ENCODE data around the gene TAF12.
A peak's percentile ranks its signal among the peaks of the same experiment; 100 is the strongest.
"Not testable (repeated sequence)": the region's sequence is repeated elsewhere in the genome, so short reads cannot be mapped to it uniquely, and the experiment has no call there.

TAF12 gene

GRCh38 chr1:28642847-28643635 lies at the start of gene TAF12:
Gene TAF12, minus strand, starts transcription at chr1:28643067. Its CDS starts 20,986 bp downstream, at chr1:28622081.
- peak; percentile 76 for DNase-seq (ENCODE audit: low read depth)

- not testable (repeated sequence) for DNase-seq (ENCODE audit: low read depth)
Measured at GRCh38 chr1:28691627-28692026, 48.8 kb upstream of the TAF12 start.

DNA sequence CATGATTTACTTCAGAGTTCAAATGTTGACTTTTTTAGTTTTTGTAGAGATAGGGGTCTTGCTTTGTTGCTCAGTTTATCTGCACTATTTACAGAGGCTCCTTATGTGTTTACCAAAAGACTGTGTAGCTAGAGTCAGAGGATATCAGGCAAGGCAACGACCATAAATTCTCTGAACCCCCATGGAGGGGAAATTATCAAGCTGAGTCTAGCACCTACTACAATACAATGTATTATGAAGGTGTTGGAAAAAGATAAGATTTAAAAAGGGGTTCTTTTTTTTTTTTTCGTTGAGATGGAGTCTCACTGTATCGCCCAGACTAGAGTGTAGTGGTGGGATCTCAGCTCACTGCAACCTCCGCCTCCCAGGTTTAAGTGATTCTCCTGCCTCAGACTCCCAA lies 42.1 kb upstream of the TAF12 start:
- no peak for DNase-seq (ENCODE audit: low read depth)

GRCh38 chr1:28682840-28683239 lies 40.0 kb upstream of the TAF12 start:
- no peak for DNase-seq (ENCODE audit: low read depth)

DNA sequence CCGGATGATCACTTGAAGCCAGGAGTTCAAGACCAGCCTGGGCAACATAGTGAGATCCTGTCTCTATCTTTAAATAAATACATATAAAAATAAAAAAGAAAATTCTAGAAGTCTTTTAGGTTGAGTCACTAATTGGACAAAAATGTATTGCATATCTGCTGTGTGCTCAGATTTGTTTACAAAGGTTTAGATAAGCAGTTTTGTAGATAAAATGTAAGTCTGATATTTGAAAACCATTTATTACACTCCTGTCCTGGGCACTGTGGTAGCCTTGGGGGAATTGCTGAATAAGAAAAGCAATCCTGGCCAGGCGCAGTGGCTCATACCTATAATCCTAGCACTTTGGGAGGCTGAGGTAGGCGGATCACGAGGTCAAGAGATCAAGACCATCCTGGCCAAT lies 37.3 kb upstream of the TAF12 start:
- DNase-seq (ENCODE audit: low read depth): no peak

GRCh38 chr1:28675924-28676257 lies 33.0 kb upstream of the TAF12 start:
- DNase-seq (ENCODE audit: low read depth): no peak

- not testable (repeated sequence) for DNase-seq (ENCODE audit: low read depth)
Measured at GRCh38 chr1:28672971-28673370, 30.1 kb upstream of the TAF12 start.

DNA sequence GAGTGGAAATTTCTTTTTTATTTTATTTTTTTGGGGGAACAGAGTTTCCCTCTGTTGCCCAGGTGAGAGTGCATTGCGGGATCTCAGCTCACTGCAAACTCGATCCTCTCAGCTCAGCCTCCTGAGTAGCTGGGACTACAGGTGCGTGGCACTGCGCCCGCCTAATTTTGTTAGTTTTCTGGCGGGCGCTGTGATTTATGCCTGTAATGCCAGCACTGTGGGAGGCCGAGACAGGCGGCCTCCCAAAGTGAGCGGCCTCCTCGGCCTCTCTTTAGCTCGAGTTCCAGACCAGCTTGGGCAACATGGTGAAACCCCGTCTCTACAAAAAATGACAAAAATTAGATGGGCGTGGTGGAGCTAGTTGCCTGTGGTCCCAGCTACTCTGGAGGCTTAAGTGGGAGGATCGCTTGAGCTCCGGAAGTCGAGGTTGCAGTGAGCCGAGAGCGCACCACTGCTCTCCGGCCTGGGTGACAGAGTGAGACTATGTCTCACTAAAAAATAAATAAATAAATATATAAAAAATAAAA lies 28.4 kb upstream of the TAF12 start:
- no peak for DNase-seq (ENCODE audit: low read depth)

DNA sequence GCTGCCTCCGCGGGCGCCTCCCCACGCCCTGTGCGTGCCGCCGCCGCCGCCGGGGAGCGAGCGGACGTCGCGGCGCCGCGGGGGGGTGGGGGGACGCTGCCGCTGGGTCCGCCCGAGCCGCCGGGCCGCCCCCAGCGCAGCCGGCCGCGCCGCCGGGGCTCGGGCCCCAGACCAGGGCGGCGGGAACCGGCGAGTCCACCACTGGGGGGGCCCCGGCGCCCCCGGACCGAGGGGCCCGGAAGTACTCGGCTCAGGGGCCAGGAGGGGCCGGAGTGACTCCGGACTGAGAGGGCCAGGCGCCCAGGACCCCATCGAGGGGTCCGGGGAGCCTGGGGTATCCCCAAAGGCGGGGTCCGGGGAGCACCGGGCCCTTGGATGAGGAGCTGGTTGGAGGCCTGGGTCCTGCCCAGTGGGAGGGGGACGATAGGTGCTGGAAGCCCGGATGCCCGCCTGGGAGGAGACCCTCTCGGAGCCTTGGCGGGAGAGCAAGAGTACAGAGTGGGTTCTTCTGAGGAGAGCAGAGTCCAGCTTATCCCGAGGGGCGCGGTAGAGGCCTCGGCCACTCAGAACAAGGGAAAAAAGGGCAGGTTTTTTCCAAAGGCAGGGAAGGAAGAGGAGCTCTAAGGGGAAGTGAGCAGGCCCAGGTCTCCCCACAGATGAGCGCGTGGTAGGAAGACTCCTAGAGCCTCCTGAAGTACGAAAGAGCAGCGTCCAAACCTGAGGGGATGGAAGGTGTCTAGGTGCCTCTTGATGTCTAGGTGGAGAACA lies 26.3 kb upstream of the TAF12 start:
- no peak for DNase-seq (ENCODE audit: low read depth)

DNA sequence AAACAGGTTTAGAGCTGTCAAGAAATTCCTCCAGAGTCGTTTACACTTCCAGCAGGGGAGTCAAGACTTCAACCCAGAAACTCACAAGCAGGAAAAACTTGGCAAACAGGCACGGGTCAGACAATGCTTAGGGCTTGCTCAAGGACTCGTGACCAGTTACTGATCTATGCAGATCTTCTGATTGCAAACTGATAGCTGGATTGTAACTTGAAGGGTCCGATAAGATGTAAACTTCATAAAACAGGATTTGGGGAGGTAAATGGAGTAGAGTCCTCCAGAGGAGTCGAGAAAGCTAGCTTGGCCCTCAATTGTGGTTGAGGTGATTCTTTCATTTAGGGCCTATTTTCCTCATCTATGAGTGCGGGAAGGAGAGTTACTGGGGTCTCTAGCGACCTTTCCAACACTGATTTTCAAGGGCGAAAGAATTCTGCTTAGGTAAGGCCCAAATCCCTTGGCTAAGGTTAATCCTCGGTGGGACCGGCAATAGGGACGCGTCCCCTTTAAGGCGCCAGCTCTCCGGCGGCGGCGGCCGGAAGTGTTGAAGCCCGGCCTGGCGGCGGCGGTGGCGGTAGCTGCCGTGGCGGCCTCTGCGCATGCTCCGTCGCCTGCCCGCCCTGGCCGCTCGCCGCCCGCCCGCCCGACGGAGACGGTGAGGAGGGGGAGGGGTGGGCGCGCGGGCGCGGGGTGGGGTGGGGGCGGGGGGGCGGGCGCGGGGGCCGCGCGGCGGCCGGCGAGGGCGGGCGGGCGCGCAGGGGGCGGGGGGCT lies 25.5 kb upstream of the TAF12 start, which contains the start of gene GMEB1:
GMEB1 (plus strand) TSS at position 594 of the 765 bp plus-strand sequence. CDS start 14,829 bp downstream, outside the sequence.
- no peak for DNase-seq (ENCODE audit: low read depth)

GRCh38 chr1:28666806-28667205 lies 23.9 kb upstream of the TAF12 start:
- no peak for DNase-seq (ENCODE audit: low read depth)

DNA sequence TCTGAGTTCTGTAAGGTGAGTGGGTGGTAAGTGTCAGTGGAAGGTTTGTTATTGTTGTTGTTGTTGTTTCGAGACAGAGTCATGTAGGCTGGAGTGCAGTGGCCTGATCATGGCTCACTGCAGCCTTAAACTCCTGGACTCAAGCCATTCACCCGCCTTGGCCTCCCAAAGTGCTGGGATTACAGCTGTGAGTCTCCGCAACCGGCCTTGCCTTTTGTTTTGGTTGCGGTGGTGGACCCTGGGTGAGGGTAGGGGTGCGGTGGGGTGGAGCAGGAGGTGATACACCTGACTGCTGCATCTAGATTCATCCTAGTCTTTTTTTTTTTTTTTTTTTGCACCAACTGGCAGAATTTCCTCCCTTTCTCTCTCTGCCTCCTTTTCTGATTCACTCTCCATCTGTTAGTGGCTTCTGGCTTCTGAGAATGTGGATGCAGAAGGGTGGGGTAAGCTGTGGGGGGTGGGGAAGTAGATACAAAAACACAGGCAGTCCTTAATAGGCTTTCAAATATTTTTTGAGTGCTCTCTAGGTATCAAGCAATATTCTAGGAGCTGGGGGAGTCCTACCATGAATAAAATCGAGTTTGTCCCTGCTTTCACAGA lies 21.1 kb upstream of the TAF12 start:
- DNase-seq (ENCODE audit: low read depth): no peak

GRCh38 chr1:28656335-28656734 lies 13.5 kb upstream of the TAF12 start:
- DNase-seq (ENCODE audit: low read depth): no peak

DNA sequence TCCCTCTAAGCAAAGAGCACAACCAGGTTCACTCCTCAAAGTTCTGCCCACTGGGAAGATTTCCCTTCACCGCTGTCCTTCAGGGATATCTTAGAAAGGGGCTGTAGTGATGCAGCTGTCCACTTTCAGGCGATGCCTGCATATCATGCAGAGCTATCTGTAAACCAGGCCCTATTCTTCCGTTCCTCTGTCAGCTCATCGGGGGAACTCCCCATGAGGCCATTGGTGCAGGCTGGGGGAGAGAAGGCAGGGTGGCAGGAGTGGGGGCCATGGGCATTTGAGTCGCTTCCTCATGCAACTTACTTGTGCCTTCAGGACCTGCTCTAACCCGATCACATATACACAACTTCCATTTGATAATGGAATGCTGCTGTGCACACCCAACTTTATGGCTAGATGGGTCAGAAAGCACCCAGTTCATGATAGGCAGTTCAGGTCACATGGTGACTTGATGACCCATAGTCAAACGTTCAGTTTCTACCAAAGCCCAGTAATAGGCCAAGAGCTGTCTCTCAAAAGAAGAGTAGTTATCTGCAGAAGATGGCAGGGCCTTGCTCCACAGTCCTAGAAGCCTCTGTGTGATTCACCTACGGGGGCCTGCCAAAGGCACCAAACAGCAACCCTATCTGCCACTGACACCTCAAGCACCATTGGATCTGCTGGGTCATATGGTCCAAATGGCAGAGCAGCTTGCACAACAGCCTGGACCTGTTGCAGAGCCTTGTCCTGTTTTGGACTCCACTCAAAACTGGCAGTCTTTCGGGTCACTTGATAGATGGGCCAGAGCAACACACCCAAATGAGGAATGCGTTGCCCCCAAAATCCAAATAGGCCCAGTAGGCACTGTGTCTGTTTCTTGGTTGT lies 12.8 kb upstream of the TAF12 start:
- DNase-seq (ENCODE audit: low read depth): not testable (repeated sequence)

- DNase-seq (ENCODE audit: low read depth): not testable (repeated sequence)
Measured at GRCh38 chr1:28653870-28654269, 11.0 kb upstream of the TAF12 start.

DNA sequence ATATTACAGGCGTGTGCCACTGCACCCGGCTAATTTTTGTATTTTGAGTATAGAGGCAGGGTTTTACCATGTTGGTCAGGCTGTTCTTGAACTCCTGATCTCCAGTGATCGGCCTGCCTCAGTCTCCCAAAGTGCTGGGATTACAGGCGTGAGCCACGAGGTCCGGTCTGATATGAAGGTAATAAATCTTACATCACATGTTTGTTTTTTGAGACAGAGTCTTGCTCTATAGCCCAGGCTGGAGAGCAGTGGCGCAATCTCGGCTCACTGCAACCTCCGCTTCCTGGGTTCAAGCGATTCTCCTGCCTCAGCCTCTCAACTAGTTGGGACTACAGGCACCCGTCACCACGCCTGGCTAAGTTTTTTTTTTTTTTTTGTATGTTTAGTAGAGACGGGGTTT lies 10.2 kb upstream of the TAF12 start:
- DNase-seq (ENCODE audit: low read depth): not testable (repeated sequence)

- peak; percentile 80 for DNase-seq (ENCODE audit: low read depth)
Measured at GRCh38 chr1:28648474-28649198, 5.8 kb upstream of the TAF12 start, which contains the start of gene RNU11. Gene RNU11, plus strand, starts transcription at chr1:28648600.

DNA sequence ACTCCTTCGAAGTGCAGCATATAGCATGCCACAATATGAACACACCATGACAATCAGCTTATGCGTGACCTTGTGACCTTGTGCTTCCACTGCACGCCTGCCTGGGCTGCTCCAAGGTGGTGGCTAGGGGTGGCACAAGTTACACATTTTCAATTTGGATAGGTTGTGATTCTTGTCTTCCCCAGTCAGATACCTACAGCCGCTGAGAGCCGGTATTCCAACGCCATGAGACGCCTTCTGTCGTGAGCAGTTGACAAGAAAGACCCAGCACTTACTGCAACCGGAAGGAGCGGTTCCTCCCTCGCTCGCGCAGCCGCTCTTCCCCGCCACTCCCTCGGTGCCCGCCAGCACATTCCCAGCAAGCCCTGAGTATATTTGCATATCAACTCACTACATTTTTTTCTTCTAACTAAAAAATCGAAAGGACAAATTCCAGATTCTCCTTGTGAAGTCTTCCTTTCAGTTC lies 5.2 kb upstream of the TAF12 start:
- peak; percentile 65 for DNase-seq (ENCODE audit: low read depth)

DNA sequence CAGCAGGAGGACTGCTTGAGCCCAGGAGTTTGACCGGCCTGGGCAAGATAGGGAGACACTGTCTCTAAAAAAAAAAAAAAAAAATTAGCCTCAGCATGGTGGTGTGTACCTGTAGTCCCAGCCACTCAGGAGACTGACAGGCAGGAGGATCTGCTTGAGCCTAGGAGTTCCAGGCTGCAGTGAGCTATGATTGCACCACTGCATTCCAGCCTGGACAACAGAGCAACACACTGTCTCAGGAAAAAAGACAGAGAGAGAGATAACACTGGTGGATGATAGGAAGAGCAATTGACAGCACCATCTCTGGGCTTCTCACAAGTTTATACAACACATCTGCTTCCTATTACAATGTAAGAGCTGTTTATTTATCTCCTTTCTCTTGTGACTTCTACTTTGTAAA lies 3.2 kb upstream of the TAF12 start:
- no peak for DNase-seq (ENCODE audit: low read depth)

GRCh38 chr1:28645406-28645805 lies 2.5 kb upstream of the TAF12 start:
- not testable (repeated sequence) for DNase-seq (ENCODE audit: low read depth)
